ENCODE results near the gene PEF1. TPM values are rescaled to one million over a fixed set of nuclear protein-coding genes. Genes with fewer than 3 reads are reported as not detected.
"Not testable (repeated sequence)": the region's sequence is repeated elsewhere in the genome, so short reads cannot be mapped to it uniquely, and the experiment has no call there.

PEF1 gene
- total and polyA plus RNA-seq, 2 experiments from 2014 or later, result 70.7 to 85.5 TPM

DNA sequence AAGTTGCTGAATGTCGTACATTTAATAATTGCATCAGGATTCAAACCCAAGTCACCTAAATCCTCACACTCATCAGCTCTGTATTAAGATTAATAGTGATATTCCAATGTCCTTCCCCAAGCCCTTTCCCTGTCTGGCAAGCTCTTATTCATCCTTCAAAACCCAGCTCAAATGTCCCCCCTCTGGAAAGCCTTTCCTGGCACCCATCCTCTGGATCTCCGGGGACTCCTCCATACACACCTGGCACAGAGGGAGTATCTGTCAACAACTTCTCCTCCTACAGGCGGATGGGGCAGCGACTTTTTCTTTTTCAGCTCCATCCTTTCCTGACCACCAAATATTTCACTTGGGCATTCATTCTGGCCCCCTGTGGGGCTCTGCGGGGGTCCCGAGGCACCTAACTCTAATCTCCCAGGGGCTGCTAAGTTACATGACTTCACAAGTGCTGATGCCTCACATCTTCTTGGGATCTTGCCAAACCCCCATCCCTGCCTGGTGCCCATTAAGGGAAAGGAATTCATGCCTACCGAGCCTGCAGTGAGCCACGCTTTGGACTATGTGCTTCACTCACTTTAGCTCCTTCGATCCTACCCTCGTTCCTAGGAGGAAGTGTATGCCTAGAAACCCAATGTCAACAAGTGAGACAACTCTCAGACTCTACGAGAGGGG lies 53.1 kb downstream of the PEF1 start:
- no peak overlapping the region for H3K27ac ChIP-seq
- DNase-seq (ENCODE audit: low spot score), result no peak
- no peaks in the 10 kb centered on the region for H4K20me1 ChIP-seq (ENCODE audit: insufficient read depth, poor library complexity, severe bottlenecking)
- 70% methylated on average over 11 of the region's 11 CpGs for WGBS (ENCODE audit: low lambda C conversion rate, missing lambda C conversion rate)
- H3K27me3 ChIP-seq, result no peaks in the 10 kb centered on the region
- no peak overlapping the region for H2AFZ ChIP-seq
- no peak overlapping the region for H3K4me2 ChIP-seq
- peaks cover 18% of the 10 kb centered on the region for H3K4me1 ChIP-seq (ENCODE audit: insufficient read depth)
- no peaks in the 10 kb centered on the region for H3K79me2 ChIP-seq
- no peaks in the 10 kb centered on the region for H3K36me3 ChIP-seq (replicated peaks; ENCODE audit: insufficient read depth, low read depth)
- no peak overlapping the region for H3K4me3 ChIP-seq
- H3K9me2 ChIP-seq (replicated peaks; ENCODE audit: insufficient read depth), result no peaks in the 10 kb centered on the region
- no peaks in the 10 kb centered on the region for H3K9me3 ChIP-seq (ENCODE audit: low read depth)
- TF ChIP-seq, protein P1, sequence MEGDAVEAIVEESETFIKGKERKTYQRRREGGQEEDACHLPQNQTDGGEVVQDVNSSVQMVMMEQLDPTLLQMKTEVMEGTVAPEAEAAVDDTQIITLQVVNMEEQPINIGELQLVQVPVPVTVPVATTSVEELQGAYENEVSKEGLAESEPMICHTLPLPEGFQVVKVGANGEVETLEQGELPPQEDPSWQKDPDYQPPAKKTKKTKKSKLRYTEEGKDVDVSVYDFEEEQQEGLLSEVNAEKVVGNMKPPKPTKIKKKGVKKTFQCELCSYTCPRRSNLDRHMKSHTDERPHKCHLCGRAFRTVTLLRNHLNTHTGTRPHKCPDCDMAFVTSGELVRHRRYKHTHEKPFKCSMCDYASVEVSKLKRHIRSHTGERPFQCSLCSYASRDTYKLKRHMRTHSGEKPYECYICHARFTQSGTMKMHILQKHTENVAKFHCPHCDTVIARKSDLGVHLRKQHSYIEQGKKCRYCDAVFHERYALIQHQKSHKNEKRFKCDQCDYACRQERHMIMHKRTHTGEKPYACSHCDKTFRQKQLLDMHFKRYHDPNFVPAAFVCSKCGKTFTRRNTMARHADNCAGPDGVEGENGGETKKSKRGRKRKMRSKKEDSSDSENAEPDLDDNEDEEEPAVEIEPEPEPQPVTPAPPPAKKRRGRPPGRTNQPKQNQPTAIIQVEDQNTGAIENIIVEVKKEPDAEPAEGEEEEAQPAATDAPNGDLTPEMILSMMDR (IDR thresholded peaks at IDR 0.05; ENCODE audit: poor library complexity), result no peak
- TF ChIP-seq EZH2phosphoT487 (IDR thresholded peaks at IDR 0.05; ENCODE audit: low read depth, severe bottlenecking, unreplicated experiment) (no peak), EZH2 (IDR thresholded peaks at IDR 0.05; ENCODE audit: borderline replicate concordance) (no peak)

DNA sequence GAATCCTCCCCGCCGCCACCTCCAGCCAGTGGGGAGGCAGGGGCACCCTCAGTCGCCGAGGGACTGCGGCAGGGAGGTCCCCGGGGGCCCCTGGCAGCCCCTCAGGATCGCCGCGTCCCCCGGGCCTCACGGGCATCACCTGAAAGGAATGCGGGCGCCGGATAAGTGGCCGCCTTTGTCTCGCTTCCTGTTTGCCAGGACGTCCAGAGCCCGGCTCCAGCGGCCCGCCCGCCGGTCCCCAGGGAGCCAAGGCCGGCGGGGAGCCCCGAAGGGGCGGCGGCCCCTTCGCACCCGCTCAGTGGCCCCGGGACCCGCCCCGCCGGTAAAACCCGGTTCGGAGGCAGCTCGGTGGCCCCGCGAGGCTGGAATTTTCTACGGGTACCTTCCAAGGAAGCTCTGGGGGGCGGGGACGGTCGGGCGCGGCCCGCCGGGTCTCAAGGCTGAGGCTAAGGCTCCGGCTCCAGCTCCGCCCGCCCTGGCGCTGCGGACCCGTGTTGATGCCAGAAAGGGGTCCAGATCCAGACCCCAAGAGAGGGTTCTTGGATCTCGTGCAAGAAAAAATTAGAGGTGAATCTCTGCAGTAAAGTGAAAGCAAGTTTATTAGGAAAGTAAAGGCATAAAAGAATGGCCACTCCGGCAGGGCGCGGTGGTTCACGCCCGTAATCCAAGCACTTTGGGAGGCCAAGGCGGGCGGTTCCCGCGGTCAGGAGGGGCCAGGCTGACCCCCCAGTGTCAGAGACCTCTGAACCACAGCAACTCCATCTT lies 55.7 kb downstream of the PEF1 start:
- Histone ChIP-seq H3K4me1 (ENCODE audit: insufficient read depth) (peaks cover 23% of the 10 kb centered on the region), H3K9me2 (replicated peaks; ENCODE audit: insufficient read depth) (no peaks in the 10 kb centered on the region), H3K27ac (peak overlapping the region; percentile 72), H2AFZ (peak overlapping the region; percentile 79), H3K27me3 (no peaks in the 10 kb centered on the region), H3K36me3 (replicated peaks; ENCODE audit: insufficient read depth, low read depth) (no peaks in the 10 kb centered on the region), H3K9me3 (ENCODE audit: low read depth) (no peaks in the 10 kb centered on the region), H3K79me2 (no peaks in the 10 kb centered on the region), H3K4me2 (peak overlapping the region; percentile 86), H3K4me3 (no peak overlapping the region), H4K20me1 (ENCODE audit: insufficient read depth, poor library complexity, severe bottlenecking) (no peaks in the 10 kb centered on the region)
- WGBS (ENCODE audit: low lambda C conversion rate, missing lambda C conversion rate), result 23% methylated on average over 43 of the region's 62 CpGs
- DNase-seq (ENCODE audit: low spot score), result peak; percentile 61
- TF ChIP-seq EZH2phosphoT487 (IDR thresholded peaks at IDR 0.05; ENCODE audit: low read depth, severe bottlenecking, unreplicated experiment), result no peak
- TF ChIP-seq, protein P1 (IDR thresholded peaks at IDR 0.05; ENCODE audit: poor library complexity), result no peak
- TF ChIP-seq EZH2 (IDR thresholded peaks at IDR 0.05; ENCODE audit: borderline replicate concordance), result no peak

DNA sequence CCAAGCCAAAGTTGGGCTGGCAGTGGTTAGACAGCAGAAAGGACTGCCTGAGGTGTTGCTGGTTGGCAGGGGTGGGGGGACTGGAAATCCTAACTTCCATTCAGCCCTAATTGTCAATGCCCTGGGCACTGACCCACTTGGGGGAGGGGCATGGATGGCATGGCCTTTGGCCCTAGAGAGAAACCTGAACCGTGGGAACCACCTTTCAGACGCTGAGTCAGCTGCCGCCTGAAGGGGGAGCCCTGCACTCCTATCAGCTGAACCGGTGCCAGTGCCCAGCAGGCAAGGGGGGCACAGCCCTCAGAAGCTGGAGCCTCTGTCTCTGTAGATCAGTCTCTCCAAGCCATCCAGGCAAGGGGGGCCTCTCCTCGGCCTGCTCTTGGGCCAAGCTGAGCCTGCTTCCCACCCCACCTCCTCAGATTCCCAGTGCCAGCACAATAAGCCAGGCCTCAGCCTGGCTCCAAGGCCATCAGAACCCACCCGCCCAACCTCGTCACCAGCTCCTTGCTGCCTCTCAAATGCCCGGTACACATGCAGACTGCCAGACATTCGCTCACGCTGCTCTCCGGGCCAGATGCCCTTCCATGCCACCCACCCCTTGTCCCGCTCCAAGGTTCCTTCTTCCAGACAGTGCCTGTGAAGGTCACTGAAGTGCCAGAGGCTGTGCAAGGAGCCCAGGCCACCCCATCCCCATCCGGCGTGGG lies 56.8 kb downstream of the PEF1 start:
- Histone ChIP-seq H3K4me2 (peak overlapping the region; percentile 86), H3K27ac (peak overlapping the region; percentile 72), H3K79me2 (no peaks in the 10 kb centered on the region), H4K20me1 (ENCODE audit: insufficient read depth, poor library complexity, severe bottlenecking) (no peaks in the 10 kb centered on the region), H2AFZ (no peak overlapping the region), H3K9me2 (replicated peaks; ENCODE audit: insufficient read depth) (no peaks in the 10 kb centered on the region), H3K4me1 (ENCODE audit: insufficient read depth) (peaks cover 28% of the 10 kb centered on the region), H3K4me3 (no peak overlapping the region), H3K9me3 (ENCODE audit: low read depth) (no peaks in the 10 kb centered on the region), H3K36me3 (replicated peaks; ENCODE audit: insufficient read depth, low read depth) (no peaks in the 10 kb centered on the region), H3K27me3 (no peaks in the 10 kb centered on the region)
- WGBS (ENCODE audit: low lambda C conversion rate, missing lambda C conversion rate), result 77% methylated on average over 14 of the region's 14 CpGs
- TF ChIP-seq EZH2phosphoT487 (IDR thresholded peaks at IDR 0.05; ENCODE audit: low read depth, severe bottlenecking, unreplicated experiment) (no peak), EZH2 (IDR thresholded peaks at IDR 0.05; ENCODE audit: borderline replicate concordance) (no peak)
- TF ChIP-seq, protein P1 (IDR thresholded peaks at IDR 0.05; ENCODE audit: poor library complexity), result peak; percentile 55
- peak; percentile 76 for DNase-seq (ENCODE audit: low spot score)

DNA sequence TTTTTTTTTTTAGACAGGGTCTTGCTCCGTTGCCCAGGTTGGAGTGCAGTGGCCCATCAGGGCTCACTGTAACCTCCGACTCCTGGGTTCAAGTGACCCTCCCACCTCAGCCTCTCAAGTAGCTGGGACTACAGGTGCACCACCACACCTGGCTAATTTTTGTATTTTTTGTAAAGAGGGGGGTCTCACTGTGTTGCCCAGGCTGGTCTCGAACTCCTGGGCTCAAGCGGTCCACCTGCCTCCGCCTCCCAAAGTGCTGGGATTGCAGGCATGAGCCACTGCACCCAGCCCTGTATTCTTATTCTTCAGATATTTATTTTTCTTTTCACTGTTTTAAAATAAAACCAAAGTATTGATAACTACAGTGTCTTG lies 57.4 kb downstream of the PEF1 start:
- peaks cover 32% of the 10 kb centered on the region for H3K4me1 ChIP-seq (ENCODE audit: insufficient read depth)

More for the DNA sequence above, 57.4 kb downstream of the PEF1 start:
- not testable (repeated sequence) for H3K9me3 ChIP-seq (ENCODE audit: low read depth); H2AFZ ChIP-seq; H3K4me2 ChIP-seq; H3K4me3 ChIP-seq; H3K36me3 ChIP-seq (replicated peaks; ENCODE audit: insufficient read depth, low read depth); DNase-seq (ENCODE audit: low spot score); H3K79me2 ChIP-seq; H3K9me2 ChIP-seq (replicated peaks; ENCODE audit: insufficient read depth); H3K27ac ChIP-seq; H4K20me1 ChIP-seq (ENCODE audit: insufficient read depth, poor library complexity, severe bottlenecking); H3K27me3 ChIP-seq
- 96% methylated on average over 5 of the region's 5 CpGs for WGBS (ENCODE audit: low lambda C conversion rate, missing lambda C conversion rate)
